DND-41 (cell line): ENCODE data around the gene MTSS2.
"Not testable (repeated sequence)": the region's sequence is repeated elsewhere in the genome, so short reads cannot be mapped to it uniquely, and the experiment has no call there.

Source experiments
- ATAC-seq: fragments of 200-7000 bp; cut with Tn5 transposase; 3 replicates; pipeline ENCODE4 v1.9.1; 2021; ENCODE audit warnings: low read depth; ENCODE audit not compliant: insufficient read depth
- DNase-seq: peaks from one replicate; pipeline ENCODE4 v3.0.0-alpha.2; 2020
- H2AFZ ChIP-seq: 2 replicates; pipeline ENCODE4 v1.6.0; 2012; ENCODE audit warnings: low read depth, low read length
- H3K27ac ChIP-seq: 2 replicates; pipeline ENCODE4 v1.5.1; 2012; ENCODE audit warnings: low read length, inconsistent platforms
- H3K27me3 ChIP-seq: fragments of 200-600 bp; sonication (generic); 2 replicates; pipeline ENCODE4 v1.6.0; 2012; ENCODE audit warnings: low read length, mild to moderate bottlenecking, inconsistent platforms; ENCODE audit not compliant: insufficient read depth, poor library complexity
- H3K36me3 ChIP-seq: 2 replicates; pipeline ENCODE4 v1.5.1; 2012; ENCODE audit warnings: low read length, inconsistent platforms; ENCODE audit not compliant: insufficient read depth
- H3K4me1 ChIP-seq: 2 replicates; pipeline ENCODE4 v1.5.1; 2012; ENCODE audit warnings: mild to moderate bottlenecking, low read length; ENCODE audit not compliant: insufficient read depth
- H3K4me2 ChIP-seq: 2 replicates; pipeline ENCODE4 v1.6.0; 2012; ENCODE audit warnings: mild to moderate bottlenecking, moderate library complexity, low read length, inconsistent platforms; ENCODE audit not compliant: insufficient read depth
- H3K4me3 ChIP-seq, 2 experiments: fragments of 200-600 bp in 1 of 2; shearing (Covaris generic) in 1 of 2; 2 replicates each; pipeline ENCODE4 v1.5.1; 2012 to 2016; ENCODE audit warnings: inconsistent platforms in 2 of 2, low read length in 2 of 2, mild to moderate bottlenecking in 2 of 2, low read depth in 1 of 2, moderate library complexity in 1 of 2
- H3K79me2 ChIP-seq: 2 replicates; pipeline ENCODE4 v1.6.0; 2012; ENCODE audit warnings: low read length, inconsistent platforms; ENCODE audit not compliant: insufficient read depth
- H3K9ac ChIP-seq: 2 replicates; pipeline ENCODE4 v1.6.0; 2012; ENCODE audit warnings: low read depth, mild to moderate bottlenecking, inconsistent platforms, low read length, moderate library complexity
- H3K9me3 ChIP-seq: 2 replicates; pipeline ENCODE4 v1.5.1; 2012; ENCODE audit warnings: low read length, moderate library complexity, mild to moderate bottlenecking, inconsistent platforms; ENCODE audit not compliant: insufficient read depth, severe bottlenecking
- H4K20me1 ChIP-seq: 2 replicates; pipeline ENCODE4 v1.6.0; 2012; ENCODE audit warnings: low read length; ENCODE audit not compliant: insufficient read depth
- CTCF ChIP-seq: IDR thresholded peaks from 2 replicates; pipeline ENCODE4 v1.5.1; 2012; ENCODE audit warnings: borderline replicate concordance, low read length, moderate library complexity, mild to moderate bottlenecking; ENCODE audit not compliant: poor library complexity, severe bottlenecking; ENCODE audit errors: extremely low read depth
- EZH2 ChIP-seq: IDR thresholded peaks from 3 replicates; pipeline ENCODE4 v1.6.1; 2012; ENCODE audit warnings: borderline replicate concordance, low read depth, mild to moderate bottlenecking, moderate library complexity, low read length, inconsistent platforms; ENCODE audit not compliant: severe bottlenecking

MTSS2 gene

GRCh38 chr16:70674221-70675014, 11.4 kb downstream of the MTSS2 start:
- Histone ChIP-seq H3K79me2 (no peaks in the 10 kb centered on the region), H3K4me2 (no peak overlapping the region), H3K36me3 (peaks cover 69% of the 10 kb centered on the region), H3K27me3 (no peaks in the 10 kb centered on the region), H3K4me3 (no peak overlapping the region), H2AFZ (no peak overlapping the region), H3K9me3 (no peaks in the 10 kb centered on the region), H3K4me1 (no peaks in the 10 kb centered on the region), H3K9ac (no peak overlapping the region), H3K27ac (no peak overlapping the region), H4K20me1 (peaks cover 3% of the 10 kb centered on the region; the same call in 1 of the 2 replicates)
- no peak for TF ChIP-seq EZH2
- no peak for TF ChIP-seq CTCF
- ATAC-seq (no peak), DNase-seq (no peak)

GRCh38 chr16:70670938-70671337, 14.9 kb downstream of the MTSS2 start:
- H3K4me2 ChIP-seq, DNase-seq, H4K20me1 ChIP-seq, H3K9me3 ChIP-seq, H3K4me1 ChIP-seq, H3K27ac ChIP-seq, H3K79me2 ChIP-seq, H3K27me3 ChIP-seq, H2AFZ ChIP-seq, H3K9ac ChIP-seq, H3K4me3 ChIP-seq, ATAC-seq: not testable (repeated sequence)
- H3K36me3 ChIP-seq = peaks cover 65% of the 10 kb centered on the region

GRCh38 chr16:70670175-70670574, 15.7 kb downstream of the MTSS2 start:
- Histone ChIP-seq H4K20me1 (no peaks in the 10 kb centered on the region), H3K36me3 (peaks cover 68% of the 10 kb centered on the region), H3K27ac (no peak overlapping the region), H3K4me1 (no peaks in the 10 kb centered on the region), H2AFZ (no peak overlapping the region), H3K9me3 (no peaks in the 10 kb centered on the region), H3K9ac (no peak overlapping the region), H3K79me2 (no peaks in the 10 kb centered on the region), H3K4me3 (no peak overlapping the region), H3K27me3 (no peaks in the 10 kb centered on the region), H3K4me2 (no peak overlapping the region)
- no peak for DNase-seq
- no peak for ATAC-seq
- no peak for TF ChIP-seq CTCF
- TF ChIP-seq EZH2 = no peak

- ATAC-seq (no peak), DNase-seq (no peak)
- Histone ChIP-seq H3K9me3 (no peaks in the 10 kb centered on the region), H3K27ac (no peak overlapping the region), H2AFZ (no peak overlapping the region), H3K9ac (no peak overlapping the region), H3K36me3 (peaks cover 67% of the 10 kb centered on the region), H3K4me1 (no peaks in the 10 kb centered on the region), H3K27me3 (no peaks in the 10 kb centered on the region), H3K79me2 (no peaks in the 10 kb centered on the region), H4K20me1 (no peaks in the 10 kb centered on the region), H3K4me2 (no peak overlapping the region), H3K4me3 (no peak overlapping the region)
- TF ChIP-seq CTCF (no peak), EZH2 (no peak)
These were observed 19.8 kb downstream of the MTSS2 start for GRCh38 chr16:70665806-70666735.
